Upper lobe of left lung (tissue), 6 donors: ENCODE data around the gene SLX4IP. TPM values are rescaled to one million over a fixed set of nuclear protein-coding genes. Genes with fewer than 3 reads are reported as not detected.

Experiments
- ATAC-seq, 2 donors: fragments of 200-7000 bp; cut with Tn5 transposase; one replicate each; pipeline ENCODE4 v1.9.1; 2022; ENCODE audit warnings: mild to moderate bottlenecking in 2 of 2, moderate library complexity in 2 of 2; ENCODE audit not compliant: low FRiP score in 2 of 2
- DNase-seq, 2 donors: peaks; one replicate each; pipeline ENCODE4 v3.0.0-alpha.2; 2019 to 2020
- H3K27ac ChIP-seq, 4 donors: fragments of 200-600 bp; sonication (generic); one replicate each; pipeline ENCODE4 v1.5.1; 2016 to 2019
- H3K27me3 ChIP-seq, 4 donors: fragments of 200-600 bp; sonication (generic); one replicate each; pipeline ENCODE4 v1.5.1; 2017 to 2019
- H3K36me3 ChIP-seq, 4 donors: fragments of 200-600 bp; sonication (generic); one replicate each; pipeline ENCODE4 v1.5.1; 2016 to 2019
- H3K4me1 ChIP-seq, 4 donors: fragments of 200-600 bp; sonication (generic); one replicate each; pipeline ENCODE4 v1.5.1; 2018 to 2019
- H3K4me3 ChIP-seq, 4 donors: fragments of 200-600 bp; sonication (generic); one replicate each; pipeline ENCODE4 v1.5.1; 2017 to 2019; ENCODE audit warnings: mild to moderate bottlenecking in 2 of 4, moderate library complexity in 1 of 4
- H3K9me3 ChIP-seq, 4 donors: fragments of 200-600 bp; sonication (generic); one replicate each; pipeline ENCODE4 v1.5.1; 2018 to 2019
- CTCF ChIP-seq, 6 experiments: fragments of 450-650 bp in 4 of 6; fragments of 200-600 bp in 2 of 6; sonication (generic) in 2 of 6; IDR thresholded peaks; one replicate each; pipeline ENCODE4 v1.5.1; 2016 to 2019; ENCODE audit warnings: antibody characterized with exemption in 6 of 6
- EP300 ChIP-seq, 4 donors: sonication (generic); formaldehyde crosslinking; IDR thresholded peaks; one replicate each; pipeline ENCODE4 v1.5.1; 2017; ENCODE audit warnings: antibody characterized with exemption in 4 of 4, control low read depth in 2 of 4
- POLR2A ChIP-seq, 4 donors: fragments of 450-650 bp; IDR thresholded peaks; one replicate each; pipeline ENCODE4 v1.5.1; 2016 to 2017; ENCODE audit warnings: antibody characterized with exemption in 4 of 4, mild to moderate bottlenecking in 2 of 4
- POLR2AphosphoS5 ChIP-seq, 2 donors: sonication (generic); formaldehyde crosslinking; IDR thresholded peaks; one replicate each; pipeline ENCODE4 v1.5.1; 2017; ENCODE audit warnings: antibody characterized with exemption in 2 of 2
- WGBS, 2 donors: methylation state at CpG; one replicate each; pipeline ENCODE4 v1.1.5; 2017 to 2018; 5-methylcytosine and 5-hydroxymethylcytosine counted together
- total RNA-seq, 6 donors: library from RNA; depleted of rRNA in 4 of 6; stranded (reverse); fragments of >200 nt in 4 of 6; gene quantifications; one replicate each; pipeline versions ENCODE4 v1.1.0 to v1.2.1, GENCODE V29; 2016 to 2021
- donor health status: DM: no; HTN: no; CAD: no; lungs with moderate emphysema.
- donor health status: DM: no; HTN: yes; CAD: no; lungs with severe emphysema.

SLX4IP gene
- total RNA-seq, 6 donors from 2014 or later, result 3.2 to 6.0 (median 4.5) TPM

- Histone ChIP-seq H3K36me3 (no peaks in the 10 kb centered on the region), H3K27ac (no peak overlapping the region), H3K9me3 (no peaks in the 10 kb centered on the region), H3K27me3 (no peaks in the 10 kb centered on the region), H3K4me1 (no peaks in the 10 kb centered on the region), H3K4me3 (no peak overlapping the region)
- no peak for ATAC-seq
- no peak for TF ChIP-seq CTCF (IDR thresholded peaks at IDR 0.05)
- no peak for TF ChIP-seq POLR2AphosphoS5 (IDR thresholded peaks at IDR 0.05)
- no peak for TF ChIP-seq POLR2A (IDR thresholded peaks at IDR 0.05)
- TF ChIP-seq EP300 (IDR thresholded peaks at IDR 0.05), result no peak
- 89 to 93% methylated on average over 9 of the region's 9 CpGs for WGBS, 2 donors
- no peak for DNase-seq
Observed at GRCh38 chr20:10629946-10630650, 195.0 kb downstream of the SLX4IP start.

GRCh38 chr20:10631126-10631525 is 196.0 kb downstream of the SLX4IP start:
- H3K4me1 ChIP-seq, result peaks cover 0 to 4% (median 3%) of the 10 kb centered on the region in 4 donors
- no peaks in the 10 kb centered on the region for H3K27me3 ChIP-seq
- no peak overlapping the region for H3K4me3 ChIP-seq
- no peaks in the 10 kb centered on the region for H3K36me3 ChIP-seq
- no peak for ATAC-seq
- no peaks in the 10 kb centered on the region for H3K9me3 ChIP-seq
- no peak for DNase-seq
- no peak overlapping the region for H3K27ac ChIP-seq
- TF ChIP-seq POLR2AphosphoS5 (IDR thresholded peaks at IDR 0.05), result no peak
- TF ChIP-seq POLR2A (IDR thresholded peaks at IDR 0.05), result no peak
- TF ChIP-seq CTCF (IDR thresholded peaks at IDR 0.05), result no peak
- TF ChIP-seq EP300 (IDR thresholded peaks at IDR 0.05), result no peak
- WGBS, 2 donors, result 86 to 96% methylated on average over 4 of the region's 4 CpGs

- Histone ChIP-seq H3K27ac (no peak overlapping the region), H3K4me1 (peaks cover 13 to 20% (median 20%) of the 10 kb centered on the region in 4 donors), H3K36me3 (peaks cover 0 to 8% (median 1%) of the 10 kb centered on the region in 4 donors), H3K4me3 (no peak overlapping the region), H3K9me3 (no peaks in the 10 kb centered on the region), H3K27me3 (no peaks in the 10 kb centered on the region)
- ATAC-seq, result no peak
- DNase-seq, result no peak
- WGBS, 2 donors, result 72 to 84% methylated on average over 10 to 13 of the region's 13 CpGs
- TF ChIP-seq POLR2AphosphoS5 (IDR thresholded peaks at IDR 0.05) (no peak), CTCF (IDR thresholded peaks at IDR 0.05) (no peak), POLR2A (IDR thresholded peaks at IDR 0.05) (no peak)
Observed at GRCh38 chr20:10632721-10633509, 197.8 kb downstream of the SLX4IP start.

GRCh38 chr20:10633718-10634117 is 198.6 kb downstream of the SLX4IP start:
- DNase-seq (no peak), ATAC-seq (no peak)
- Histone ChIP-seq H3K9me3 (no peaks in the 10 kb centered on the region), H3K36me3 (peaks cover 0 to 13% (median 1%) of the 10 kb centered on the region in 4 donors), H3K27ac (no peak overlapping the region), H3K4me1 (peaks cover 13 to 21% (median 20%) of the 10 kb centered on the region in 4 donors), H3K27me3 (no peaks in the 10 kb centered on the region), H3K4me3 (no peak overlapping the region)
- 93 to 95% methylated on average over 5 of the region's 5 CpGs for WGBS, 2 donors
- TF ChIP-seq POLR2A (IDR thresholded peaks at IDR 0.05) (no peak), EP300 (IDR thresholded peaks at IDR 0.05) (no peak), POLR2AphosphoS5 (IDR thresholded peaks at IDR 0.05) (no peak), CTCF (IDR thresholded peaks at IDR 0.05) (no peak)
